ENCODE data around the gene PTPRT. TPM values are rescaled to one million over a fixed set of nuclear protein-coding genes. Genes with fewer than 3 reads are reported as not detected.

PTPRT gene
- total and polyA plus RNA-seq, 10 of the 15 experiments (the other 5 are each of a cell fraction or from before 2014, with no cell fraction given) = not detected

GRCh38 chr20:42442716-42443115 lies 747.0 kb downstream of the PTPRT start:
- no peak for DNase-seq (ENCODE audit: low read depth, low spot score)
- Histone ChIP-seq H3K4me1 (ENCODE audit: control insufficient read depth, insufficient read depth, low read length) (no peaks in the 10 kb centered on the region), H3K9ac (ENCODE audit: control insufficient read depth, insufficient read depth, low read length) (no peak overlapping the region), H3K4me2 (ENCODE audit: control insufficient read depth, insufficient read depth) (no peak overlapping the region), H3K79me2 (ENCODE audit: control insufficient read depth, insufficient read depth, low read length) (no peaks in the 10 kb centered on the region), H3K36me3 (ENCODE audit: control insufficient read depth in 2 of 2, insufficient read depth in 2 of 2, low read length in 1 of 2) (no peaks in the 10 kb centered on the region), H2AFZ (ENCODE audit: control insufficient read depth, low read depth, low read length) (no peak overlapping the region), H3K27ac (ENCODE audit: control insufficient read depth, insufficient read depth) (no peak overlapping the region), H3K9me3 (replicated peaks; ENCODE audit: control insufficient read depth, insufficient read depth, low read length) (no peaks in the 10 kb centered on the region), H3K27me3 (replicated peaks in 1 of 2; ENCODE audit: control insufficient read depth in 2 of 2, insufficient read depth in 2 of 2, low read length in 1 of 2) (no peaks in the 10 kb centered on the region), H3K4me3 (no peak overlapping the region), H4K20me1 (ENCODE audit: control insufficient read depth, insufficient read depth) (no peaks in the 10 kb centered on the region)
- FAIRE-seq = no peak
- BruUV-seq (replicated peaks) = no TSS peak
- intact Hi-C loops (cut with micrococcal nuclease; ENCODE audit: unreplicated experiment) = no loop called here
- TF ChIP-seq SMAD1 (IDR thresholded peaks at IDR 0.05; ENCODE audit: low read depth, partially characterized antibody) (no peak), PBX3 (IDR thresholded peaks at IDR 0.05; ENCODE audit: insufficient replicate concordance, low read depth, low read length) (no peak), PAX5 (IDR thresholded peaks at IDR 0.05; ENCODE audit: borderline replicate concordance, low read depth, low read length) (no peak)
- TF ChIP-seq, protein P1, sequence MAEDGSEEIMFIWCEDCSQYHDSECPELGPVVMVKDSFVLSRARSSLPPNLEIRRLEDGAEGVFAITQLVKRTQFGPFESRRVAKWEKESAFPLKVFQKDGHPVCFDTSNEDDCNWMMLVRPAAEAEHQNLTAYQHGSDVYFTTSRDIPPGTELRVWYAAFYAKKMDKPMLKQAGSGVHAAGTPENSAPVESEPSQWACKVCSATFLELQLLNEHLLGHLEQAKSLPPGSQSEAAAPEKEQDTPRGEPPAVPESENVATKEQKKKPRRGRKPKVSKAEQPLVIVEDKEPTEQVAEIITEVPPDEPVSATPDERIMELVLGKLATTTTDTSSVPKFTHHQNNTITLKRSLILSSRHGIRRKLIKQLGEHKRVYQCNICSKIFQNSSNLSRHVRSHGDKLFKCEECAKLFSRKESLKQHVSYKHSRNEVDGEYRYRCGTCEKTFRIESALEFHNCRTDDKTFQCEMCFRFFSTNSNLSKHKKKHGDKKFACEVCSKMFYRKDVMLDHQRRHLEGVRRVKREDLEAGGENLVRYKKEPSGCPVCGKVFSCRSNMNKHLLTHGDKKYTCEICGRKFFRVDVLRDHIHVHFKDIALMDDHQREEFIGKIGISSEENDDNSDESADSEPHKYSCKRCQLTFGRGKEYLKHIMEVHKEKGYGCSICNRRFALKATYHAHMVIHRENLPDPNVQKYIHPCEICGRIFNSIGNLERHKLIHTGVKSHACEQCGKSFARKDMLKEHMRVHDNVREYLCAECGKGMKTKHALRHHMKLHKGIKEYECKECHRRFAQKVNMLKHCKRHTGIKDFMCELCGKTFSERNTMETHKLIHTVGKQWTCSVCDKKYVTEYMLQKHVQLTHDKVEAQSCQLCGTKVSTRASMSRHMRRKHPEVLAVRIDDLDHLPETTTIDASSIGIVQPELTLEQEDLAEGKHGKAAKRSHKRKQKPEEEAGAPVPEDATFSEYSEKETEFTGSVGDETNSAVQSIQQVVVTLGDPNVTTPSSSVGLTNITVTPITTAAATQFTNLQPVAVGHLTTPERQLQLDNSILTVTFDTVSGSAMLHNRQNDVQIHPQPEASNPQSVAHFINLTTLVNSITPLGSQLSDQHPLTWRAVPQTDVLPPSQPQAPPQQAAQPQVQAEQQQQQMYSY (CRISPR knock-in tag; IDR thresholded peaks at IDR 0.05) = no peak
- ChIA-PET POLR2A (no interaction called here), RAD21 (ENCODE audit: unreplicated experiment) (no interaction called here), SMC1A (ENCODE audit: uncharacterized antibody, unreplicated experiment) (no interaction called here), CTCF (no interaction called here)
- no peak for ATAC-seq
- 58% methylated on average over 6 of the region's 6 CpGs for WGBS (ENCODE audit: insufficient coverage, insufficient replicate concordance, low lambda C conversion rate, missing lambda C conversion rate)
- in situ Hi-C loops (cut with MboI) = no loop called here
